ENCODE results near the gene ZNF516.

ZNF516 gene

GRCh38 chr18:76363436-76364120, 131.5 kb downstream of the ZNF516 start:
- peak; percentile 30 for DNase-seq (ENCODE audit: low spot score)

GRCh38 chr18:76362676-76363075, 132.4 kb downstream of the ZNF516 start:
- no peak for DNase-seq (ENCODE audit: low spot score)

GRCh38 chr18:76361219-76361618, 133.8 kb downstream of the ZNF516 start:
- DNase-seq (ENCODE audit: low spot score) = no peak

GRCh38 chr18:76359909-76360308, 135.1 kb downstream of the ZNF516 start:
- no peak for DNase-seq (ENCODE audit: low spot score)

- DNase-seq (ENCODE audit: low spot score) = no peak
Measured at GRCh38 chr18:76358774-76359173, 136.3 kb downstream of the ZNF516 start.

- no peak for DNase-seq (ENCODE audit: low spot score)
Measured at GRCh38 chr18:76357585-76358260, 137.3 kb downstream of the ZNF516 start.

GRCh38 chr18:76357174-76357573, 137.9 kb downstream of the ZNF516 start:
- DNase-seq (ENCODE audit: low spot score) = no peak

- DNase-seq (ENCODE audit: low spot score) = no peak
Measured at GRCh38 chr18:76356666-76357065, 138.4 kb downstream of the ZNF516 start.

- DNase-seq (ENCODE audit: low spot score) = peak; percentile 25
Measured at GRCh38 chr18:76354348-76354747, 140.7 kb downstream of the ZNF516 start.

- no peak for DNase-seq (ENCODE audit: low spot score)
Measured at GRCh38 chr18:76353500-76353899, 141.5 kb downstream of the ZNF516 start.

- DNase-seq (ENCODE audit: low spot score) = no peak
Measured at GRCh38 chr18:76353046-76353445, 142.0 kb downstream of the ZNF516 start.

- DNase-seq (ENCODE audit: low spot score) = peak; percentile 95
Measured at GRCh38 chr18:76351961-76352581, 143.0 kb downstream of the ZNF516 start.

- DNase-seq (ENCODE audit: low spot score) = no peak
Measured at GRCh38 chr18:76350134-76351025, 144.7 kb downstream of the ZNF516 start.

- peak; percentile 60 for DNase-seq (ENCODE audit: low spot score)
Measured at GRCh38 chr18:76349067-76349715, 145.9 kb downstream of the ZNF516 start.

GRCh38 chr18:76348267-76349066, 146.6 kb downstream of the ZNF516 start:
- no peak for DNase-seq (ENCODE audit: low spot score)

GRCh38 chr18:76347341-76347740, 147.7 kb downstream of the ZNF516 start:
- no peak for DNase-seq (ENCODE audit: low spot score)

- no peak for DNase-seq (ENCODE audit: low spot score)
Measured at GRCh38 chr18:76346490-76347130, 148.4 kb downstream of the ZNF516 start.

GRCh38 chr18:76345901-76346300, 149.1 kb downstream of the ZNF516 start:
- no peak for DNase-seq (ENCODE audit: low spot score)

- no peak for DNase-seq (ENCODE audit: low spot score)
Measured at GRCh38 chr18:76343938-76344569, 151.0 kb downstream of the ZNF516 start.

GRCh38 chr18:76340410-76340809, 154.6 kb downstream of the ZNF516 start:
- no peak for DNase-seq (ENCODE audit: low spot score)
